Measurements from ENCODE around the gene FOXL2.

The FOXL2 gene

DNA sequence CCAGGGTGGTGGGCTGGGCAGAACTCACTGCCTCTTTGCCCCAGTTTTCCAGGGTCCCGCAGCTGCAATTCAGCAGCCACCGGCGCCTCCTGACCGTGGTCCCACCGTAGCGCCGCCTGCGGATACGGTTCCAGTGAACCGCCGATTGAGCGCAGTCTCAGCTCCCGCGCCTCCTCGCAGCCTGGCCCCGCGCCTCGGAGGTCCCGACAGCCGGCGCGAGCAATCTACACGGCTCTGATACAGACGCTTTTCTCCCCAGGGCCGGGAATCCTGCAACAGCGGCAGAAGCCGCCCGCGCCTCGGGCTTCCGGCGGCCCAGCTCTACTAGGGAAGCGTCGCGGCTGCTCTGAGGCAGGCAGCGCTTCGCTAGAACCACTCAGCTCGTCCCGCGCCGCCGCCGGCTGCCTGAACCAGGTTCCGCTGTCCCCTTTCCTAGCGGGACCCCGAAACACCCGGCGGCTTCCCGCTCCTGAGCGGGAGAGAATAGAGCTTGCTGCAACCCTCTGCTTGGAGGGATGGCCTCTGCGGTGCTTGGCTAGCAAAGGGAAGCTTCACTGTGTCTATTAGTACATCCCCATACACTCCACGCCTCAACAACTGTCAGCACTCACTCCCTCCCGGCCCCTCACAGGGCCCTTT is 3.2 kb upstream of the FOXL2 start:
- ATAC-seq (ENCODE audit: low read depth) = peak; percentile 38; the same call in 1 of the 3 replicates
- Histone ChIP-seq H3K27ac (ENCODE audit: poor library complexity, severe bottlenecking) (no peak overlapping the region), H3K9me3 (ENCODE audit: severe bottlenecking) (no peaks in the 10 kb centered on the region), H3K4me3 (ENCODE audit: severe bottlenecking) (no peak overlapping the region), H3K27me3 (ENCODE audit: insufficient read depth, poor library complexity, severe bottlenecking) (peaks cover 58% of the 10 kb centered on the region), H3K36me3 (ENCODE audit: low read depth) (no peaks in the 10 kb centered on the region), H3K4me1 (ENCODE audit: insufficient read depth, poor library complexity, severe bottlenecking) (no peaks in the 10 kb centered on the region)
- TF ChIP-seq, protein P1, sequence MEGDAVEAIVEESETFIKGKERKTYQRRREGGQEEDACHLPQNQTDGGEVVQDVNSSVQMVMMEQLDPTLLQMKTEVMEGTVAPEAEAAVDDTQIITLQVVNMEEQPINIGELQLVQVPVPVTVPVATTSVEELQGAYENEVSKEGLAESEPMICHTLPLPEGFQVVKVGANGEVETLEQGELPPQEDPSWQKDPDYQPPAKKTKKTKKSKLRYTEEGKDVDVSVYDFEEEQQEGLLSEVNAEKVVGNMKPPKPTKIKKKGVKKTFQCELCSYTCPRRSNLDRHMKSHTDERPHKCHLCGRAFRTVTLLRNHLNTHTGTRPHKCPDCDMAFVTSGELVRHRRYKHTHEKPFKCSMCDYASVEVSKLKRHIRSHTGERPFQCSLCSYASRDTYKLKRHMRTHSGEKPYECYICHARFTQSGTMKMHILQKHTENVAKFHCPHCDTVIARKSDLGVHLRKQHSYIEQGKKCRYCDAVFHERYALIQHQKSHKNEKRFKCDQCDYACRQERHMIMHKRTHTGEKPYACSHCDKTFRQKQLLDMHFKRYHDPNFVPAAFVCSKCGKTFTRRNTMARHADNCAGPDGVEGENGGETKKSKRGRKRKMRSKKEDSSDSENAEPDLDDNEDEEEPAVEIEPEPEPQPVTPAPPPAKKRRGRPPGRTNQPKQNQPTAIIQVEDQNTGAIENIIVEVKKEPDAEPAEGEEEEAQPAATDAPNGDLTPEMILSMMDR (IDR thresholded peaks at IDR 0.05; ENCODE audit: poor library complexity, severe bottlenecking) = no peak
- no peak for DNase-seq (ENCODE audit: low spot score)

DNA sequence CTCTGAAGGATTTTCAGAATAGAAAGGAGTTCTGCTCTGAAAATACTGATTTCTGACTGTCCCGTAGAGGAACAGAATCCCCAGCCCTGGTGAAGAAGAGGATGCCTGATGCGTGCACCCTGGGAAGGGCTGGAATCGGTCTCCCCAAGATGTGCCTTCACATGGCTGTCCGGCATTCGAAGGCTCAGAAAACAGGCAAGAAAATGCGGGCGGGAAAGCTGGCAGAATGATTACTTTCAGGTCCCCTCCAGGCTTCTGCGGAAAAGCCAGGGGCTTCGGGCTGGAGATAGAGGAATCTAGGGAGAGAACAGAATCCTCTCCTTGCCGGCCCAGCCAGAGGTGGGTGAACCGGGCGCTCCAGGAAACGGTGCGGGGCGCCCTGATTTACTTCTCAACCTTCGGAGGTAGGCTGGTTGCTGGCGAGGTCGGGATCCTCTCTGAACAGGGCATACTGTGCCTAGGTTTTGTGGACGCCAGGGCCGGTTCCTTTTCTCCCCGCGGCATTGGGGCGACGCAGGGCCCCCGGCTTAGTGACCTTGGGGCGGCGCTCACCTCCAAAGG is 2.6 kb upstream of the FOXL2 start:
- Histone ChIP-seq H3K4me1 (ENCODE audit: insufficient read depth, poor library complexity, severe bottlenecking) (no peaks in the 10 kb centered on the region), H3K9me3 (ENCODE audit: severe bottlenecking) (no peaks in the 10 kb centered on the region), H3K27ac (ENCODE audit: poor library complexity, severe bottlenecking) (no peak overlapping the region), H3K4me3 (ENCODE audit: severe bottlenecking) (no peak overlapping the region), H3K27me3 (ENCODE audit: insufficient read depth, poor library complexity, severe bottlenecking) (peaks cover 64% of the 10 kb centered on the region), H3K36me3 (ENCODE audit: low read depth) (no peaks in the 10 kb centered on the region)
- DNase-seq (ENCODE audit: low spot score) (no peak), ATAC-seq (ENCODE audit: low read depth) (no peak)
- TF ChIP-seq, protein P1 (IDR thresholded peaks at IDR 0.05; ENCODE audit: poor library complexity, severe bottlenecking) = no peak

DNA sequence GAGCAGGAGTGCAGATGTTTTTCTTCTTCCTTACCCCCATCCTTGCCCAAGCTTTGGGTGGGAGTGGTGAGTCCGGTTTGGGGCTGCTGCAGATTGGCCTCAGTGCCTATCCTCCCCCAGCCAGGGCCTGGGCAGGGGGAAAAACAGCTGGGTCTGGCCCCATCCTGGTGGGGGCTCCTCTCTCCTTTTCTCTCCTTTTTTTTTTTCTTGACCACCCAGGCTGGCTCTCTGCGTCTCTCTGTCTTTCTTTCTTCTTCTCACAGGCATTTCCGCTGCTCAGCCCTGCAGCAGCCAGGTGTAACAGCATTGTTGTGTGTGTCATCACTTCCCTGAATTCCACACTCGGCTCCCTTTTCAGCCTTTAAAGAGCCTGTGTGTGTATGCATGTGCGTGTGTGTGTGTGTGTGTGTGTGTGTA is 2.1 kb upstream of the FOXL2 start:
- Histone ChIP-seq H3K27ac (ENCODE audit: poor library complexity, severe bottlenecking) (no peak overlapping the region), H3K27me3 (ENCODE audit: insufficient read depth, poor library complexity, severe bottlenecking) (peaks cover 69% of the 10 kb centered on the region), H3K4me1 (ENCODE audit: insufficient read depth, poor library complexity, severe bottlenecking) (no peaks in the 10 kb centered on the region), H3K36me3 (ENCODE audit: low read depth) (no peaks in the 10 kb centered on the region), H3K4me3 (ENCODE audit: severe bottlenecking) (no peak overlapping the region), H3K9me3 (ENCODE audit: severe bottlenecking) (no peaks in the 10 kb centered on the region)
- ATAC-seq (ENCODE audit: low read depth) (no peak), DNase-seq (ENCODE audit: low spot score) (no peak)
- TF ChIP-seq, protein P1 (IDR thresholded peaks at IDR 0.05; ENCODE audit: poor library complexity, severe bottlenecking) = no peak

DNA sequence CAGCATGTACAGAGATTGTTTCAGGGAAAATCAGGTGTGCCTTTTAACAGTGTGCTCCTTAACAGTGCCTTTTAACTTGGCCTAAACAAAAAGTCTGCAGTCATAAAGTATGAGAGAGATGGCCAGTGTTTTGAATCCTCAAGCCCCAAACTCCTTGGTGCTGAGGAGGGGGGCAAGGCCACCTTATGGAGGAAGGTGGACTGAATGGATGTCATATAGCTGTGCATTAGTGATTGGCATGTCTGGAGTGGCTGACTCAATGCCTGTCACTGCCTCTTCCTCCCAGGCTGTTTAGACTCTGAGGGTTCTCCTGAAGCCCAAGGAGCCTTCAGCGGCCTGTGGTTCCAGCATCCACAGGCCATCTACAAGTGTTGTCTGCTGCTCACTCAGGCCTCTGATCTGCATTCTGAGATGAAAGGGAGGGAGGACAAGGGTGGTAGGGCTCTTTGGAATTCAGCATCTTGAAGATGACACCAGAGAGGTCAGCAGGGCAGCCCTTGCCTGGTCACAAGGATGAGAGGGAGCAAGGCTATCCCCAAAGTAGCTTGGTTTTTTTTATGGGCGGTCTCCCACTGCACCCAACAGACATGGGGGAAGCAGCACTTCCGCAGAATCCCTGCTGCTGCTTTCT is 1.5 kb upstream of the FOXL2 start:
- no peaks in the 10 kb centered on the region for H3K9me3 ChIP-seq (ENCODE audit: severe bottlenecking)
- H3K27ac ChIP-seq (ENCODE audit: poor library complexity, severe bottlenecking) = no peak overlapping the region
- DNase-seq (ENCODE audit: low spot score) (no peak), ATAC-seq (ENCODE audit: low read depth) (no peak)
- no peak overlapping the region for H3K4me3 ChIP-seq (ENCODE audit: severe bottlenecking)
- H3K27me3 ChIP-seq (ENCODE audit: insufficient read depth, poor library complexity, severe bottlenecking) = peaks cover 75% of the 10 kb centered on the region
- TF ChIP-seq, protein P1 (IDR thresholded peaks at IDR 0.05; ENCODE audit: poor library complexity, severe bottlenecking) = no peak
- H3K36me3 ChIP-seq (ENCODE audit: low read depth) = no peaks in the 10 kb centered on the region
- no peaks in the 10 kb centered on the region for H3K4me1 ChIP-seq (ENCODE audit: insufficient read depth, poor library complexity, severe bottlenecking)
